ENCODE data around the gene GUCY1A2.
"Not testable (repeated sequence)": the region's sequence is repeated elsewhere in the genome, so short reads cannot be mapped to it uniquely, and the experiment has no call there.

GUCY1A2 gene, protein sequence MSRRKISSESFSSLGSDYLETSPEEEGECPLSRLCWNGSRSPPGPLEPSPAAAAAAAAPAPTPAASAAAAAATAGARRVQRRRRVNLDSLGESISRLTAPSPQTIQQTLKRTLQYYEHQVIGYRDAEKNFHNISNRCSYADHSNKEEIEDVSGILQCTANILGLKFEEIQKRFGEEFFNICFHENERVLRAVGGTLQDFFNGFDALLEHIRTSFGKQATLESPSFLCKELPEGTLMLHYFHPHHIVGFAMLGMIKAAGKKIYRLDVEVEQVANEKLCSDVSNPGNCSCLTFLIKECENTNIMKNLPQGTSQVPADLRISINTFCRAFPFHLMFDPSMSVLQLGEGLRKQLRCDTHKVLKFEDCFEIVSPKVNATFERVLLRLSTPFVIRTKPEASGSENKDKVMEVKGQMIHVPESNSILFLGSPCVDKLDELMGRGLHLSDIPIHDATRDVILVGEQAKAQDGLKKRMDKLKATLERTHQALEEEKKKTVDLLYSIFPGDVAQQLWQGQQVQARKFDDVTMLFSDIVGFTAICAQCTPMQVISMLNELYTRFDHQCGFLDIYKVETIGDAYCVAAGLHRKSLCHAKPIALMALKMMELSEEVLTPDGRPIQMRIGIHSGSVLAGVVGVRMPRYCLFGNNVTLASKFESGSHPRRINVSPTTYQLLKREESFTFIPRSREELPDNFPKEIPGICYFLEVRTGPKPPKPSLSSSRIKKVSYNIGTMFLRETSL

DNA sequence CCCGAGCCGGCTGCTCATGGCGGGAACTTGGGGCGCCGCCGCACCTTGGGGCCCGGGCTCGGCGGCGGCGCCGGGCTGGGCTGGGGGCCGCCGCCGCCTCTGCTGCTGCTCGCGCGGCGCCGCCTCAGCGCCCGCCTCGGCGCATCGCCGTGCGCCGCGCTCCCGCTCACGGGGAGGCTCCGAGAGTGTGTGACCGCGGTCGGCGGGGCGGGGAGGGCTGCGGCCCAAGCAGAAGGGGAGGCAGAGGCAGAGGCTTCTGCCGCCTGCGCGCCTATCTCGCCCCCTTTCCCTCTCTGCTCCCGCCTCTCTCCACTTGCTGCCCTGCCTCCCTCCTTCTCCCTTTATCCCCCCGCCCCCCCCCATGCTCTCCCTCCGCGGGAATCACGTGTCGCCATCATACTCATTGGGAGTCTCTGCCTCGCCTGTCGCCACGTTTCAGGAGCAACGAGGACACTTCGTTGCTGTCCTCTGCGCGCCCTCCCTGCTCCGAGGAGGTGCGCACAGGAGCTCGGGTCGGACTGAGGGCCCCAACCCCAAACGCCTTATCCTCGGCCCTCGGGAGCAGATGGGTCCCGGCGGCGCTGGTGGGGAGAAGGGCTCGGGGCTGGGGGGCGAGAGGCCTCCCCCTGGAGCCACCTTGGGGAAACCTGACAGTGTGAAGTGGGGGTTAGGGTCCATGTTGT is at the start of gene GUCY1A2:
GUCY1A2 (minus strand) TSS at position 258 of the 683 bp plus-strand sequence. CDS start 421 bp downstream, outside the sequence.
- DNase-seq (ENCODE audit: low spot score): no peak

DNA sequence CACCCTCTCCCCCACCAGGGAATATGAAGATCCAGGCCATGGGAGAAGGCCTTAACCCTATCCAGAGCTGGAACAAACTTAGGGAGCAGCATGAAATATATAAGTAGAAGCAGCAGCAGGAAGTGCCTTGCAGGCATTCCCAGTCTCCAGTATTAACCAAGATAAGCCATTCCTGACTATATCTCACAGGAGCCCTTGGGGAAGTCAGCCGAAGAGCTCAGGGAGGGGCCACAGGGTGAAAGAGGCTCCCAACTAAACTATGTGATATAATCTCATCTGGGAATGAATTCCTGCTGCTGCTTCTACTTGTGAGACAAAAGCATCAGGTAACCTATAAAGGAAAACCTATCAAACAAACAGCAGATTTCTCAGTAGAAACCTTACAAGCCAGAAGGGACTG is 36.1 kb upstream of the GUCY1A2 start:
- no peak for DNase-seq (ENCODE audit: low spot score)

DNA sequence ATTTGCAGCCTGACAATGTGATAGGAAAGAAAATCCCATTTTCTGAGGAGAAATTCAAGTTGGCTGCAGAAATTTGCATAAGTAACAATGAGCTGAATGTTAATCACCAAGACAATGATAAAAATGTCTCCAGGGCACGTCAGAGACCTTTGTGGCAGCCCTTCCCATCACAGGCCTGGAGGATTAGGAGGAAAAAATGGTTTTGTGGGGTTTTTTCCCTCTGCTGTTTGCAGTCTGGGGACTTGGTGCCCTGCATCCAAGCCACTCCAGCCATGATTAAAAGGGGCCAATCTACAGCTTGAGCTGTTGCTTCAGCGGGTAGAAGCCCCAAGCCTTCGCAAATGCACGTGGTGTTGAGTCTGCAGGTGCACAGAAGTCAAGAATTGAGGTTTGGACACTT is 33.1 kb upstream of the GUCY1A2 start:
- not testable (repeated sequence) for DNase-seq (ENCODE audit: low spot score)

DNA sequence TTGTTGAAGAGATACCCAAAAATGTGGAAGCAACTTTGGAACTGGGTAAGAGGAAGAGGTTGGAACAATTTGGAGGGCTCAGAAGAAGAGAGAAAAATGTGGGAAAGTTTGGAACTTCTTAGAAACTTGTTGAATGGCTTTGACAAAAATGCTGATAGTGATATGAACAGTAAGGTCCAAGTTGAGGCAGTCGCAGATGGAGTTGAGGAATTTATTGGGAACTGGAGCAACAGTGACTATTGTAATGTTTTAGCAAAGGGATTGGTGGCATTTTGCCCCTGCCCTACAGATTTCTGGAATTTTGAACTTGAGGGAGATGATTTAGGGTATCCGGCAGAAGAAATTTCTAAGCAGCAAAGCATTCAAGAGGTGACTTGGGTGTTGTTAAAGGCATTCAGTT is 32.6 kb upstream of the GUCY1A2 start:
- not testable (repeated sequence) for DNase-seq (ENCODE audit: low spot score)

DNA sequence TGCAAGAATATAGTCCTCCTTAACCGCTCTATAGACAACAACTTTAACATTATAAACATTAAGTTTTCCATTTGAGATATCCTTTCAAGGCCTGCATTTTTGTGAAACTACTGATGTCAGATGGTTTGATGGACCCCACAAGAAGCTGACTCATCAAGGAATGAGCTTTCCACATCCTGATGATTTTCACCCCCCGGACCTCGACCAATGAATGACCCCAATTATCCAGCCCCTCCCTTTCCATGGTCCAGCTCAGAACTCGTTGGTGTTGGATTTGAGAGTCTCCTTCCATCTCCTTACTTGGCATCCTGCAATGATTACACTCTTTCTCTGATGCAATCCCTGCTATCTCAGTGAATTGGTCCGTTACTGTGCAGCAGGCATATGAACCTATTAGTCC is 31.8 kb upstream of the GUCY1A2 start:
- no peak for DNase-seq (ENCODE audit: low spot score)

DNA sequence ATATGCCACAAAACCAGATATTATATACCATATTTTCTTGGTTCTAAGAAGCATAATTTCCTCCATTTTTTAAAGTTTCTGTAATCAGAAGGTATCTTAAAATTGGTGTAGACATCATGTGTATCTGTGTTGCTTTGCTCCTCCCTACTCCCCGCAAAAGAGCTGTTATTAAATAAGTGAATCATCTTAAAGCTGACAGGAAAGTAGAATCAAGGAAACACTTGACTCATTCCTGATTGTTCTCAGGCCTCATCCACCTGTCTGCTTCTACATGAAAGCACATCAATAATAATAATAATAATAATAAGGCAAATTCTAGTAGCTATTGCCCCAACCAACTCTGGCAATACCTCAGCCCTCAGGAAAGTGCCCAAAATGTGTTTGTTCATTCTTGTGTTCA is 26.2 kb upstream of the GUCY1A2 start:
- DNase-seq (ENCODE audit: low spot score): peak; percentile 59

DNA sequence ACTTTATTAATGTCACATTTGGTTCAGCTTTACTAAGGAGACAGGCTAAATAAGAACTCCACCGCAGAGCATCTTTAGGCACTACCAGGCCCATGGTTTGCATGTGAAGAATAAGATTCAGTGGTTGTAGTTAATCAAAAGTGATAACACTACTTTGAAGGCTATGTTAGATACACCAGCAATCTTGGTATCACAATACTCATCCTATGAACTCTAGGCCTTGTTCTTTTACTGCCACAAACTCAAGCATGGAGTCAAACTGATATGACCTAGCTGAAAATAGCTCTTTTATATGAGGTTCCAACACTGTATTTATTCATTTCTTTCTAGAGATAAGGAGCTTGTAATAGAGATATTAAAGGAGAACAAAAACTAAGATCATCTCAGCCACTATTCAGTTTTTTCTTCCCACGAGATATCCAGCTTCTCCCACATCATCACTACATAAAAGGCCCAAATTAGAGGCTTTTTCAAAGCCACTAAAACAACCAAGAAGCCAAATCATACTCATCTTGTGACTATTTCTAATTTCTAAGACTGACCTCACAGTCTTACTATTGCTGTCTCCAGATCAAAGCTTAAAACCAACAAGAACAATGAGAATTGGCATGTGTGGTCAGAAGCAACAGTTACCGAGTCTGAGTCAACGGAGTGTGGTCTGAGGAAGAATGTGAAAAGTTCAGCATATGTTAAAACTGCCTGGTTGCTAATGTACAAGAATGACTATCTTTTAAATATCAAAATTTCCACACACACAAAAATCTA is 25.1 kb upstream of the GUCY1A2 start:
- DNase-seq (ENCODE audit: low spot score): peak; percentile 96

DNA sequence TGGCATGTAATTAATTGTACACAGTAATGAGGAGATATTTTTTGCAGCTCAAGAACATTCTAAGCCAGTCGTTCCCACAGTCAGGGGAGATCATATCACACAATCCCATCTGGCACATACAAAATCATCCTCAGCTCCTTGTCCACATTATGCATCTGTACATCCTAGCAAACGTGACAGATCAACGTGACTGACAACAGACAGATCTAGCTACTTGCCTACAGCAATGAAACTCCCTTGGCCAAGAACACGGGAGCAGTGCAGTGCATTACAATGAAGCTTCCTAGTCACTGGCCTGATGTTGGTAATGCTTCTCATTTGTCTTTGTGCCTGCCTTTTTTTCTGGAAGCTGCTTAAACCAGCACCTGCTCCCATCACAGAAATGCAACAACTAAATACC is 24.5 kb upstream of the GUCY1A2 start:
- DNase-seq (ENCODE audit: low spot score): no peak

DNA sequence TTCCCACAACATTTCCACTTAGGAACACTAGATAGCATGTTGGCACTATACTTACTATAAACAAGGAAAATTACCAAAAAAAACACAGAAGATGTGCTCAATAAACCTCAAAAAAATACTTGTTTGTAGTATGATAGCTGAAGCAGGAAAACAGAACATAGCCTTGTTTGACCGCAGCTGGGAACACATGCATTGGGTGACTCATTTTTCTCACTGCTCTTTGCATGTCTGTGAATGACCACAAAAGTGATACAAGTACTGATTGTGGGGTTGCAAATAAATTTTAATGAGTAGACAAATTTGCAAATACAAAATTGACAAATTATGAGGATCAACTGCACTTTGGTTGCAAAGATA is 22.8 kb upstream of the GUCY1A2 start:
- peak; percentile 31 for DNase-seq (ENCODE audit: low spot score)

DNA sequence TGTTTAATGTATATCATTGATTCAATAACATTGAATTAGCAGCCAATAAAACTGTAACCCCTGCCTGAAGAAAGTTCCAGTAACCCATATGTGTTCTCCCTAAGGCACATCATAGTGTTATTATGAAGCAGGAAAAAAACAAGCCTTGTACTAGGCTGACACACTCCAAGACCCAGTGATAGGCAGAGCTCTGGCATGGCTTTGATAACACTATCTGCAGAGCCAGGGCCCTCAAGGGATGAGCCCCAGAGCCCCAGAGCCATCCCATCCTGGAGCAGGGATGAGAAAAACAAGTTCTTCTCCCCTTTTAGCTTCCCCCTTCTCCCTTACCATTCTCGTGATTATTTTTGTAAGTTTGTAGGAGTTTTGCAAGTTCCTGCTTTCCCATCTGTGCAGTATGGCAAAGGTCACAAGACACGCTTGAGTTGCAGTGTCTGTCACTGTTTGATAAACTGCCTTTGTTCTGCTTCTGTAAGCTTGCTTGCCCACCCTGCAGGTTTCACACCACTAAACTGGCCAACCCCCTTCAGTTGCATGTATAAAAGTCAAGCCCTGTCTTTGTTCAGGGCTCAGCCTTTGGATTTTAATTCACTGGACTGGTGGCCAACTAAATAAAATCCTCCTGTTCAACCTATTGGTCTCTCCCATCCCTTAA is 22.3 kb upstream of the GUCY1A2 start:
- DNase-seq (ENCODE audit: low spot score): peak; percentile 55

DNA sequence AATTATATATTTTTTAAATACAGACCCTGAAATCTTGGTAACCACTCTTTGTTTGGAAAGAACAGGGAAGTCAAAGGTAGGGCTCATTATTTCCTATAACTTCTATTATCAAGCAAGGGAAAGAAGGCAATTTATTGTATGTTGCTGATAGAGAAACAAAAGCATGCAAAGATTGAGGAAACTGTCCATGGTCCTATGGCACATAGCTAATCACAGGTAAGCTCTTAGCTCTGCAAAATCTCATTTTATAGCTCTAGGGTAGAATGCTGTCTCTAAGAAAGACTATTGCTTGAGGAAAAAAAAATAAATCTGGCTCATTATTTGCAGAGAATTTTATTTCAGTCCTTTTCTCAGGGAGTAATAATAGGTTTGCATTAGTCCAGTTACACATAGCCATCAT is 7.4 kb upstream of the GUCY1A2 start:
- DNase-seq (ENCODE audit: low spot score): no peak

DNA sequence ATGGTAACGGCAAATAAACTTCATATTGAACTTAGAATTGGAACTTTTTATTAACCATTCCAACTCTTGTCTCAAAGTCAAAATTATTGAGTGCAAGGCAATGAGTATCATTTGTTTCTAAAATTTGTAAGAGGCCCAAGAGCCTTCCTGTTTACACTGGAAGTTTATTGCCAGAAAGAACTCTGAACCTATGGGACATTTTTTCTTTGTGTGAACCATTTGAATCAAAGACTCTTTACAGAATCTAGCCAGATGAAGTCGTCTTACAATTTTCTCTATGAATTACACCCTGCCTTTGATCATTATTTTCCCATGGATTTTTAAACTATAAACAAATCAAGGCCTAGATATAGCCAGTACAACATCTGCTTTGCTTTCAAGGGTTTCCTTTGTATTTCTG is 2.3 kb upstream of the GUCY1A2 start:
- DNase-seq (ENCODE audit: low spot score): no peak

DNA sequence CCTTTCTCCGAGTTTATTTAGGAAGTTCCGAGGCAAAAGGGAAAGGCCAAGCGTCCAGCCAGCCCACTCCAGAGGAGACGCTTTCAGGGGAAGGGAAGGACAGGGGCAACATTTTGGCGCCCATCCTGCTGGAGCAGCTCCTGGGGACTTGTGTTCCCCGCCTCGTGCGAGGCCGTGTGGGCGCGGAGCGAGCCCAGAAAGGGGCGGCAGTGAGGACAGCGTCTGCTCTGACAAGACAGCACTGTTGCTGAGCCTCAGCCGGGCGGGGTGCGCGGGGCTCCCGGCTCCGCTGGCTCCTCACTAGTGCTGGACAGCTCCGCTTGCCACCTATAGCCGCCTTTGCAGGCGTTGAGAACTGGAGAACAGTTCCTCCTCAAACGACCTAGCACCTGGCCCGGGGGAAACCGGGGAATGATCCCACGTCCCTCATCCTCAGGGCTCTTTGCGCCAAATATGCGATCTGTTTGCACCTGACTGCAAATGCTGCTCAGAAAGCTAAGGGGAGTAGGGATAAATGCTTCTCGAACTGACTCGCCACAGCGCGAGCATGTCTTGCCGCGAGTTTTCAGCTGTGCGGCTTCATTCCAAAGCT is 722 bp upstream of the GUCY1A2 start:
- peak; percentile 67 for DNase-seq (ENCODE audit: low spot score)

DNA sequence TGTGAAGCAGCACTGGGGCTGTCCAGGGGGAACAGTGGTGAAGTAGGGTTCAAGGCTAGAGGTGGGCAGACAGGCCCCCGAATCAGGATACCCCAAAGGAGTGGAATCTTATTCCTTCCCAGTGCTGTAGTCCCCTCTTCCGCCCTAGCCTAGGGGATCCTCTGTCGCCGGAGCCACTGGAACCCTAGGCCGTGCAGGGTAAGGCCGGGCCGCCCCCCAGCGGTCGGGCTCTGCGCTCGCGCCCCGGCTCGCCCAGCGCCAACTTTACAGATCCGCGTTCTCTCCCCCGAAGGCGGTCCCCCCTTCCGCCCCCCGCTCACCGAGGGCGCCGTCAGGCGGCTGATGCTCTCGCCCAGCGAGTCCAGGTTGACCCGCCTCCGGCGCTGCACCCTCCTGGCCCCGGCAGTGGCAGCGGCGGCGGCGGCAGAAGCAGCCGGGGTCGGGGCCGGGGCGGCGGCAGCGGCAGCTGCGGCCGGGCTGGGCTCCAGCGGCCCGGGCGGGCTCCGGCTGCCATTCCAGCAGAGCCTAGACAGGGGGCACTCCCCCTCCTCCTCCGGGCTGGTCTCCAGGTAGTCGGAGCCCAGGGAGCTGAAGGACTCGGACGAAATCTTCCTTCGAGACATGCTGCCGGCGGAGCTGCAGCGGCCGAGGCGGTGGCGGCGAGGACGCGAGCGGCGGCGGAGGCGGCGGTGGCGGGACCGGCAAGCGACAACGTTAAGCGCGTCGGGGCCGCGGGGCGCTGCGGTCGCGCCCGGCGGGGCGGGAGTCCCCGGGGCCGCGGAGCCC is 650 bp downstream of the GUCY1A2 start:
- DNase-seq (ENCODE audit: low spot score): peak; percentile 51

DNA sequence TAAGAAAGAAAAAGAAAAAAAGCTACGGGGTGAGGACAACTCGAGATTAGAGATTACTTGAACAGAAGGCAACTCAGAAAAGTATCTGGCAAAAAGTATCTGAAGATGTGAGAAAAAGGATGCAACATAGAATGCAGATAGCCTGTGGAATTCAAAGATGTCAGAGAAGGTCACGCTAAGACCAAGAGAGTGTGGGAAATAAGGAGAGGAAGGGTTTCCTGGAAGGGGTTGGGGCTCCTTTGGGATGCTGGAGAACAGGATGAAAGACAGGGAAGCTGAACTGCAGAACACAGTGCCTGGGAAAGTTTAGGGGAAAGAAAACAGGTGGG is 1.2 kb downstream of the GUCY1A2 start:
- DNase-seq (ENCODE audit: low spot score): no peak

DNA sequence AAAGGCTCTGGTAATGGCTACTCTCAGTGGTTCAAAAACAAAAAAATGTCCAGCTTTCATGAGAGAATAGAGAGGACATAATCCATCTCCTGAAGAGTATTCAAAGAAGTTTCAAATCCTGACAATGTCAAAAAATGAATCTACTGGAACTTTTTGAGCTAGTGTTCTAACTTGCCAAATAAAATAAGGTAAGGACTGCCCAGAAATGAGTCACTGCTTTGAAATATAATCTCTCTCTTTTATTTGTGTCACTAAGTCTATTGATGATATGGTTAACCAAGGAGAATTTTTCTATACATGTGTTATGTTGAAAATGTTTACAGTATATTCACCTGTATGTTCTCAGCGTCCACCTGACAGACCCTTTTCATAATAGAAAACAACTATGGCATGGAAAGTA is 3.4 kb downstream of the GUCY1A2 start:
- DNase-seq (ENCODE audit: low spot score): no peak

DNA sequence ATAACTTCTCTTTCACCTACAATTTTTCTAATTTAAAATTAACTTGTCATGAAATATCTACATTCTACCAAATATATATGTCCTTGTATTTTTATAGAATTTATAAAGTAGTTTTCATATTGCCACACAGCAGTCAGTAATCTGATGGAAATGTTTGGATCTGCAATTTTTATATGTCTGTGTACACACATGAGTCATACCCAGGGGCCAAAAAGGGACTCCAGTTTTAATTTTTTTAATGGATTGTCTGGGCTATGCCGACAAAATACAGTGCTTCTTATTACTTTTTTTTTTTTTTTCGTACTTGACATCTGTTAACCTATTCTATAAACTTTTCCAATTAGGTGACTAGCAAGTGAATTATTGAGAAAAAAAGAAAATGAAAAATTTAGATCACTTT is 6.3 kb downstream of the GUCY1A2 start:
- no peak for DNase-seq (ENCODE audit: low spot score)

DNA sequence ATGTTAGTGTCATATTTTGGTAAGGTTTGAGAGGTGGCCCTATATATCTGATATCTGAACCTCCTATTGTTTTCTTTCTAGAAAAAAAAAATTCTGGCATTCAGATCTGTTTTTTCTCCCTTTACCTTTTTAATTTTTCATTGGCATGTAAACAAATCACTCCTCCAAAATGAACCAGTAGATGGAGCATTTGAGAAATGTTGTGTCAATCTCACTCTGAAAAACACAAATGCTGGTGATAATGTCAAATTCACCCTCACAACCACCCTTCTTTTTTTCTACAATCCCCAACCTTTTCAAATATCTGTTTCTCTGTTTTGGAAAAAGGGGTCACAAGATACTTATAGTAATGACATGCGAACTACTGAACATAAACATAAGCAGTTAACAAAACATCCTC is 9.1 kb downstream of the GUCY1A2 start:
- DNase-seq (ENCODE audit: low spot score): no peak

DNA sequence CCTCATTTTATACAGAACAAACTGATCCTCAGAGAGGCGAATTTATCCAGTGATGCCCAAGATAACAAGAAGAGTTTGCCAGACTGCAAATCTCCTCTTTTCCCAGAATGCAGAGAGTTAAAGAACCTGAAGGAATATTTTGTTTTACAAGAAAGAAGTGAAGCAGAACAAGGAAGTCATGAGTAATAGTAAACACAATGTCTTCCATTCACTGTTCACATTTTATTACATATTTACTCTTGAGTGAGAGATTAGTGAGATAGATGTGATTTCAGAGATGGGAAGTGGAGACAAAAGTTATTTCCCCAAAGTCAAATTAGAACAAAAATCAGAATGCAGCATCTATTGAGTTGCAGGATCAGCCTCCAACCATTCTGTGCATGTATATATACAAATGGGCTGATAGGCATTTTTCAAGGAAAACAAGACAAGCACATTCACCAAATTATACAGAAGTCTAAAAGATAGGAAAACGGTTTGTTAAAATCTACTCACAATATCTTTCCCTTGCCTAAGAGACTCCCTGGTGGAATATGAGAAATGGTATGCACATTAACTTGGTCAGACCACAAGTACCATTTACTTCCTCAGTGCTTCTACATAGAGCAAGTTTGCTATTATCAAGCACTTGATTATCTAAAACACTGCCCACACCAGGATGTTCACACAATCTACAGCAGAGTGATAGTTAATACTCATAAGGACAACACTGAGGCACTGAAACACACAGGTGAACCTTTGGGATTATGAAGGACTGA is 12.0 kb downstream of the GUCY1A2 start:
- DNase-seq (ENCODE audit: low spot score): peak; percentile 53

DNA sequence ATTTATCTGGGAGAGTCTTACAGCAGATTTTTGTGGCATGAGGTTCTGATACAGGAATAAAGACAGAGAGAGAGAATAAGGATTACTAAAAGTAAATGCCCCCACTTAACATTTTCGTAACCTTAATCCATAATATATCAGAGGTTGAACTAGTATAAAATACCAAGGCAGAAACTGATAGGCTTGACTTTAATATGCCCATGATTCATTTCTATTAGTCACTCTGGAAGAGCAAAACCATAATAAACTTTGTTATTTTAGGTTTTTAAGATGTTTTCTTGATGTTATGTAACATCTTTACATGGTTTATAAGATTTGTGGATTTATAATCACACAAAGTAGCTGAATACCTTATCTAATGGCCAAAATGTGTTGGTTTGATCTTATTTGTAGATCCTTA is 19.1 kb downstream of the GUCY1A2 start:
- no peak for DNase-seq (ENCODE audit: low spot score)

All from kidney tubule cell (primary cell).